HFF-Myc (cell line): ENCODE measurements around the gene EDNRA.
A peak's percentile ranks its signal among the peaks of the same experiment; 100 is the strongest.

Experiments
- DNase-seq: peaks from one replicate; pipeline ENCODE4 v3.0.0-alpha.2; 2011; ENCODE audit warnings: low read depth; ENCODE audit errors: extremely low read depth
- H3K4me3 ChIP-seq: replicated peaks from 2 replicates; pipeline ENCODE4 v1.5.1; 2011; ENCODE audit warnings: low read depth, mild to moderate bottlenecking, control low read depth, low read length
- CTCF ChIP-seq: IDR thresholded peaks from 2 replicates; pipeline ENCODE4 v1.5.1; 2012; ENCODE audit warnings: mild to moderate bottlenecking, low read depth, low read length, control low read depth; ENCODE audit errors: missing control alignments

The EDNRA gene

DNA sequence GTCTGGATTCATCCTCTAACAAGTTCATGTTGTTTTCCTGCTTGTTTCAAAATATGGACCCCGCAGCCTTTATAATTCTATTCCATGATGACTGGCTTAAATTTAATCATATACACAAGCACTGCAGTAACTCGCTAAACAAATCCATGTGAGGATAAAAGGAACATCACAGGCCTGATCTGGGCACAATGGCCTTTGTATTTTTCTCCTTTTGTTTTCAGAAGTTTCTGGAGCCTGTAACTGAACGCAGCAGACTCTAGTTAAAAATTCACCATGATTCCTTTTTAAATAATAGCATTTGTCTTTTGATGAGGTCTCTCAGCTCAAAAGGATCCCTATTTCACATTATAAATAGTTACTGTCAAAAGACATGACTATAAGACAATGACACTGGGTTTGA is 106.1 kb downstream of the EDNRA start:
- H3K4me3 ChIP-seq, result no peak overlapping the region
- TF ChIP-seq CTCF, result no peak
- no peak for DNase-seq

DNA sequence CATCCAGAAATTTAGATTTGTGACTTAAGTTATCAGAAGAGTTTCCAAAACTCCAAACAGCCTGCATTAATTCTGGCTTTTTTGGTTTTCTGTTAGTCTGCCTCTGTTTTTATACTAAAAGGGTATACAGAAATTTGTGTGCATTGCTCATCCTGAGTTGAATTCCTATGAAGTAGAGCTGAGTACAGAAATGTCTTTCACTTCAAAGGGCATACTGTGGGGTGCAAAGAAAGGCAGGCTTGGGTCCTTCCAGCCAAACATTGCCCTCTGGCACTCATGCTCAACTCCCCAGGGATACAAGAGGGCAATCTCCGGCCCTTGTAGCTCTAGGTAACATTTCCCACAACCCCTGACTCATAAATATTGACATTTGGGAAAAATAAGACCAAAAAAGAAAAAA is 108.7 kb downstream of the EDNRA start:
- H3K4me3 ChIP-seq, result no peak overlapping the region
- DNase-seq, result no peak
- no peak for TF ChIP-seq CTCF

- peak; percentile 51 for DNase-seq
- peak; percentile 64 for TF ChIP-seq CTCF
- H3K4me3 ChIP-seq, result no peak overlapping the region
Measured at GRCh38 chr4:147590249-147590920, 109.5 kb downstream of the EDNRA start.

- H3K4me3 ChIP-seq, result no peak overlapping the region
- DNase-seq, result no peak
- TF ChIP-seq CTCF, result no peak
Measured at GRCh38 chr4:147591106-147591505, 110.2 kb downstream of the EDNRA start.

DNA sequence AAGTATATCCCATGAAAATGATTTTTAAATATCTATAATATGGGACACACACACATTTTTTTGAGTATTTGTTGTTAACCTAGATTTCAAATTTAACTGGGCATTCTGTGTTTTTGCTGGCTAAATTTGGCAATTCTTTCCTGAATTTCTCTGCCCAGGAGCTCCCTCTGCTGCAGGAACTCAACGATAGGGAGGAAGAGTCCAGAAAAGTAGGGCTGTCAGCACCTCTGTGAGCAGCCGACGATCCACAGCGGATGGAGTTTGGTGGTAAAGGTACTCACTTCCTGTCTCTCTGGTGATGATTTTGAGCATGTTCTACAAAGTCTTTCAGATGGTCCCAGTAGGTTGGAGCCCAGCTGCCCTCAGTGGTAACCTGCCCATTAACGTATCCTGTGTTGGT is 113.2 kb downstream of the EDNRA start:
- DNase-seq, result no peak
- TF ChIP-seq CTCF, result no peak
- H3K4me3 ChIP-seq, result no peak overlapping the region
